Lower leg skin (tissue), 4 donors: ENCODE results near the gene TRIM37. TPM values are rescaled to one million over a fixed set of nuclear protein-coding genes. Genes with fewer than 3 reads are reported as not detected.

Experiments
- DNase-seq, 2 donors: peaks; one replicate each; pipeline ENCODE4 v3.0.0-alpha.2; 2019; ENCODE audit warnings: low spot score in 2 of 2
- H3K4me3 ChIP-seq: fragments of 200-600 bp; sonication (generic); 2 replicates; pipeline ENCODE4 v1.5.1; 2017; ENCODE audit warnings: mild to moderate bottlenecking, low read depth; ENCODE audit not compliant: poor library complexity, severe bottlenecking
- POLR2A ChIP-seq, 2 donors: fragments of 450-650 bp; IDR thresholded peaks; one replicate each; pipeline ENCODE4 v1.6.1; 2016 to 2017; ENCODE audit warnings: antibody characterized with exemption in 2 of 2, mild to moderate bottlenecking in 1 of 2, moderate library complexity in 1 of 2
- WGBS, 2 donors: methylation state at CpG; one replicate each; pipeline ENCODE4 v1.1.5; 2018; 5-methylcytosine and 5-hydroxymethylcytosine counted together
- intact Hi-C: fragments of 100-400 bp; cut with DNase I; formaldehyde crosslinking; loops from one replicate; pipeline ENCODE4 v1.15.0; 2023; ENCODE audit warnings: low total_unique reads
- microRNA counts, 2 donors: library from miRNA; unstranded; fragments of <30 nt; microRNA quantifications; one replicate each; lab custom pipeline; 2016
- microRNA-seq, 2 donors: library from miRNA; unstranded; fragments of <30 nt; microRNA quantifications; one replicate each; pipeline ENCODE4, GENCODE V29; 2016; ENCODE audit warnings: borderline replicate concordance in 2 of 2, borderline number of aligned reads in 1 of 2
- total RNA-seq, 4 donors: library from RNA; depleted of rRNA; stranded (reverse); fragments of >200 nt; gene quantifications; one replicate each; pipeline ENCODE4 v1.1.0, GENCODE V29; 2016
- TF ChIP-seq, protein P1 (sequence below), 3 donors: fragments of 450-650 bp; IDR thresholded peaks; one replicate each; pipeline ENCODE4 v1.5.1; 2016; ENCODE audit warnings: antibody characterized with exemption in 3 of 3, mild to moderate bottlenecking in 3 of 3, moderate library complexity in 2 of 3

TRIM37 gene
- total RNA-seq, 4 donors from 2014 or later, result 10.3 to 18.0 (median 13.9) TPM

DNA sequence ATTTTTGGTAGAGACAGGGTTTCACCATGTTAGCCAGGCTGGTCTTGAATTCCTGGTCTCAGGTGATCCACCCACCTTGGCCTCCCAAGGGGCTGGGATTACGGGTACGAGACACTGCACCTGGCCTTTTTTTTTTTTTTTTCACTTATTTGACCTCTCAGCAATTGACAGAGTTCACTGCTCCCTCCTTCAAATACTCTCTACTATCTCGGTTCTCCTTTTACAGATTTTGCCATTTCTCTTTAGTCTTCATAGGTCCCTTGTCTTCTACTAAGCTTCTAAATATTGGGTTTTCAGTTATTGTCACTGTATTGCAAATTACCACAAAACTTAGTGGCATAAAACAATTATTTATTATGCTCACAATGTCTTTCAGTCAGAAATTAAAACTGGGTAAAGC, 159.3 kb downstream of the TRIM37 start:
- DNase-seq, result no peak
- TF ChIP-seq, protein P1, sequence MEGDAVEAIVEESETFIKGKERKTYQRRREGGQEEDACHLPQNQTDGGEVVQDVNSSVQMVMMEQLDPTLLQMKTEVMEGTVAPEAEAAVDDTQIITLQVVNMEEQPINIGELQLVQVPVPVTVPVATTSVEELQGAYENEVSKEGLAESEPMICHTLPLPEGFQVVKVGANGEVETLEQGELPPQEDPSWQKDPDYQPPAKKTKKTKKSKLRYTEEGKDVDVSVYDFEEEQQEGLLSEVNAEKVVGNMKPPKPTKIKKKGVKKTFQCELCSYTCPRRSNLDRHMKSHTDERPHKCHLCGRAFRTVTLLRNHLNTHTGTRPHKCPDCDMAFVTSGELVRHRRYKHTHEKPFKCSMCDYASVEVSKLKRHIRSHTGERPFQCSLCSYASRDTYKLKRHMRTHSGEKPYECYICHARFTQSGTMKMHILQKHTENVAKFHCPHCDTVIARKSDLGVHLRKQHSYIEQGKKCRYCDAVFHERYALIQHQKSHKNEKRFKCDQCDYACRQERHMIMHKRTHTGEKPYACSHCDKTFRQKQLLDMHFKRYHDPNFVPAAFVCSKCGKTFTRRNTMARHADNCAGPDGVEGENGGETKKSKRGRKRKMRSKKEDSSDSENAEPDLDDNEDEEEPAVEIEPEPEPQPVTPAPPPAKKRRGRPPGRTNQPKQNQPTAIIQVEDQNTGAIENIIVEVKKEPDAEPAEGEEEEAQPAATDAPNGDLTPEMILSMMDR (IDR thresholded peaks at IDR 0.05), result no peak
- no peak for TF ChIP-seq POLR2A (IDR thresholded peaks at IDR 0.05)
- 79 to 86% methylated on average over 3 of the region's 3 CpGs for WGBS, 2 donors
- H3K4me3 ChIP-seq, result no peak overlapping the region
- intact Hi-C loops, result no loop called here

DNA sequence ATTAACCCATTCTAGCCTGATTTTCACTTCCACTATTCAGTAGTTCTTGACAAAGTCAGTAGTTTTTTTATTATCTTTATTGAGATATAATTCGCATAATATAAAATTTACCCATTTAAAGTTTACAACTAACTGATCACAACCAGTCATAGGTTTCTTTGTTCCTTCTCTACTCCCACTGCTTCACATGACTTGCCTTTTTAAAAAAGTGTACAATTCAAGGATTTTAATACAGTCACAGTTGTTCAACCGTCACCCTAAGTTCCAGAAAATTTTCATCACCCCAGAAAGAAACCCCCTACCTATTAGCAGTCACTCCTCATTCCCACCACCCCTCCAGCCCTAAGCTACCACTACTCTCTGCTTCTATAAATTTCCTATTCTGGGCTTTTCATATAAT, 162.5 kb downstream of the TRIM37 start:
- no peak for DNase-seq
- TF ChIP-seq, protein P1 (IDR thresholded peaks at IDR 0.05), result no peak
- TF ChIP-seq POLR2A (IDR thresholded peaks at IDR 0.05), result no peak
- 85 to 87% methylated on average over 2 of the region's 2 CpGs for WGBS, 2 donors
- H3K4me3 ChIP-seq, result no peak overlapping the region
- intact Hi-C loops, result no loop called here

DNA sequence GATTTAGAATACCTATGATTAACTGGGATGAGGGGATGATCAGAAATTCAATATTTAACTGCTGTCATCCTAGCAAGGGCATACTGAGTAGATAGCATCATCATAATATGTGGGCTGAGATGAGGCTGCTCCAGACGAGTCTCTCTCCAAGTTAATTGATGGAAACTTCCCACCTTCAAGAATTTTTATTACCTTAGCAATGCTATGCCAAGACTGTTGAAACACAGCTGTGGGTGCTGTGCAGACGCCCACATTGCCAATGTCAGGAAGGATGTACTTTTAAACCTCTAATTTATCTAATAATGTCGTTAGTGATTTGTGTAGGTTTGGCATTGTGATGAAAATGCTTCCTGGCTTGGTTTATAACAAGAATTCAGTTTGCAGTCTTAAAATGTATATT, 170.4 kb downstream of the TRIM37 start:
- intact Hi-C loops, result no loop called here
- whole genome bisulfite sequencing, 2 donors, result 25 to 32% methylated on average over 3 of the region's 3 CpGs
- TF ChIP-seq POLR2A (IDR thresholded peaks at IDR 0.05), result no peak
- TF ChIP-seq, protein P1 (IDR thresholded peaks at IDR 0.05), result no peak
- H3K4me3 ChIP-seq, result no peak overlapping the region
- no peak for DNase-seq

DNA sequence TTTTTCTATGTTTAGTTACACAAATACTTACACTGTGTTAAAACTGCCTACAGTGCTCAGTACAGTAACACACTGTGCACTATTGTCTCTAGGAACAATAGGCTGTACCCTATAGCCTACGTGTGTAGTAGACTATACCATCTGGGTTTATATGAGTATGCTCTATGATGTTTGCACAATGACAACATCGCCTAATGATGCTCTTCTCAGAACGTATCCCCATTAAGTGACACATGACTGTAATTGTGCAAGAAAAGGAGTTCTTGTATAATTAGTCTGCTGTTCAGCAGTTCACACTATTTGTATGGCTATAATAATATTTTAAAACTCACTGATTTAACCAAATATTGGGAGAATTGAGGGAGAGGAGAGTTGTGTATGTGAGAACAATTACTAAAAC, 173.7 kb downstream of the TRIM37 start:
- WGBS, 2 donors, result 76 to 79% methylated on average over 3 of the region's 3 CpGs
- no peak overlapping the region for H3K4me3 ChIP-seq
- TF ChIP-seq, protein P1 (IDR thresholded peaks at IDR 0.05), result no peak
- no peak for TF ChIP-seq POLR2A (IDR thresholded peaks at IDR 0.05)
- DNase-seq, result no peak
- intact Hi-C loops, result no loop called here

MicroRNA genes within 50 kb of the gene (microRNA counts, 767-probe panel; counts per million panel counts)
- 0 to 358 counts per million in 2 donors for microRNA hsa-miR-301a-3p (lab: Ali Mortazavi, UCI)
- 0 to 358 counts per million in 2 donors for microRNA hsa-miR-454-3p (lab: Ali Mortazavi, UCI)

Small RNA genes lying within 50 kb of the gene (microRNA-seq; reads per million reads assigned to microRNA genes)
- gene MIR301A, result 33.3 to 40.8 reads per million in 2 donors
- 490 to 526 reads per million in 2 donors for gene MIR454

Other genes starting within 250 kb of the TRIM37 start
- gene SKA2, start 48.3 kb upstream of the TRIM37 start, total RNA-seq, result 10 to 100 TPM in 3 of 4 donors, 1 to 10 TPM in 1; 8.9 to 21.2 (median 17.8) TPM
- 1 to 10 TPM; 1.5 to 3.7 (median 2.6) TPM for gene PRR11, start 48.9 kb upstream of the TRIM37 start, total RNA-seq
- gene SMG8, start 103.2 kb upstream of the TRIM37 start, total RNA-seq, result 10 to 100 TPM; 11.5 to 15.5 (median 14.1) TPM
- 10 to 100 TPM in 1 of 4 donors, 1 to 10 TPM in 3; 1.0 to 14.0 (median 3.8) TPM for gene GDPD1, start 113.6 kb upstream of the TRIM37 start, total RNA-seq
- 10 to 100 TPM; 20.6 to 33.1 (median 26.9) TPM for gene YPEL2, start 224.8 kb upstream of the TRIM37 start, total RNA-seq